GM12875 (cell line): ENCODE data around the gene MINDY3.

ENCODE experiments used
- H3K4me3 ChIP-seq: one replicate; pipeline ENCODE4 v1.5.1; 2011; ENCODE audit warnings: low read depth, low read length, control low read depth
- CTCF ChIP-seq: IDR thresholded peaks from 2 replicates; pipeline ENCODE4 v1.5.1; 2011; ENCODE audit warnings: low read depth, mild to moderate bottlenecking, control low read depth, inconsistent platforms, low read length, moderate library complexity, borderline replicate concordance; ENCODE audit not compliant: insufficient read depth

The MINDY3 gene

GRCh38 chr10:15822131-15822530 lies 38.2 kb downstream of the MINDY3 start:
- no peak for TF ChIP-seq CTCF
- H3K4me3 ChIP-seq, result no peak overlapping the region

GRCh38 chr10:15821046-15821683 lies 39.1 kb downstream of the MINDY3 start:
- no peak for TF ChIP-seq CTCF
- no peak overlapping the region for H3K4me3 ChIP-seq

GRCh38 chr10:15817409-15818046 lies 42.8 kb downstream of the MINDY3 start:
- TF ChIP-seq CTCF, result no peak
- no peak overlapping the region for H3K4me3 ChIP-seq

GRCh38 chr10:15815242-15815885 lies 44.9 kb downstream of the MINDY3 start:
- no peak overlapping the region for H3K4me3 ChIP-seq
- TF ChIP-seq CTCF, result no peak

- H3K4me3 ChIP-seq, result no peak overlapping the region
- TF ChIP-seq CTCF, result no peak
Observed at GRCh38 chr10:15814565-15814964, 45.7 kb downstream of the MINDY3 start.

- no peak for TF ChIP-seq CTCF
- H3K4me3 ChIP-seq, result no peak overlapping the region
Observed at GRCh38 chr10:15813415-15813814, 46.9 kb downstream of the MINDY3 start.

- H3K4me3 ChIP-seq, result no peak overlapping the region
- TF ChIP-seq CTCF, result no peak
Observed at GRCh38 chr10:15809450-15809849, 50.9 kb downstream of the MINDY3 start.
